HUES48 (cell line): Measurements from ENCODE around the gene CD1B.

Experiments used
- H3K27ac ChIP-seq: one replicate; pipeline ENCODE4 v1.7.0; 2013; ENCODE audit warnings: low read depth, low read length, inconsistent platforms
- H3K27me3 ChIP-seq: 2 replicates; pipeline ENCODE4 v1.6.1; 2013; ENCODE audit warnings: mild to moderate bottlenecking, low read length; ENCODE audit not compliant: control insufficient read depth, insufficient read depth
- H3K36me3 ChIP-seq: 2 replicates; pipeline ENCODE4 v1.6.1; 2013; ENCODE audit warnings: low read length; ENCODE audit not compliant: control insufficient read depth, insufficient read depth
- H3K4me1 ChIP-seq: 2 replicates; pipeline ENCODE4 v1.6.1; 2013; ENCODE audit warnings: mild to moderate bottlenecking, low read length; ENCODE audit not compliant: control insufficient read depth, insufficient read depth
- H3K4me3 ChIP-seq: 2 replicates; pipeline ENCODE4 v1.5.1; 2013; ENCODE audit warnings: mild to moderate bottlenecking, low read depth, low read length
- H3K9ac ChIP-seq: 2 replicates; pipeline ENCODE4 v1.6.1; 2013; ENCODE audit warnings: mild to moderate bottlenecking, low read depth, low read length, moderate library complexity
- H3K9me3 ChIP-seq: 2 replicates; pipeline ENCODE4 v1.6.1; 2013; ENCODE audit warnings: low read length; ENCODE audit not compliant: control insufficient read depth, insufficient read depth

CD1B gene

GRCh38 chr1:158327481-158327880 is 3.9 kb downstream of the CD1B start:
- no peaks in the 10 kb centered on the region for H3K27me3 ChIP-seq
- H3K27ac ChIP-seq = no peak overlapping the region
- no peaks in the 10 kb centered on the region for H3K9me3 ChIP-seq
- H3K4me3 ChIP-seq = no peak overlapping the region
- H3K36me3 ChIP-seq = no peaks in the 10 kb centered on the region
- H3K4me1 ChIP-seq = no peaks in the 10 kb centered on the region
- H3K9ac ChIP-seq = no peak overlapping the region

- Histone ChIP-seq H3K36me3 (no peaks in the 10 kb centered on the region), H3K4me3 (no peak overlapping the region), H3K27me3 (no peaks in the 10 kb centered on the region), H3K27ac (no peak overlapping the region), H3K9ac (no peak overlapping the region), H3K4me1 (no peaks in the 10 kb centered on the region), H3K9me3 (no peaks in the 10 kb centered on the region)
Measured at GRCh38 chr1:158324395-158324794, 6.9 kb downstream of the CD1B start.

- no peak overlapping the region for H3K27ac ChIP-seq
- no peaks in the 10 kb centered on the region for H3K9me3 ChIP-seq
- H3K4me1 ChIP-seq = no peaks in the 10 kb centered on the region
- H3K27me3 ChIP-seq = no peaks in the 10 kb centered on the region
- no peak overlapping the region for H3K4me3 ChIP-seq
- no peaks in the 10 kb centered on the region for H3K36me3 ChIP-seq
- no peak overlapping the region for H3K9ac ChIP-seq
Measured at GRCh38 chr1:158323866-158324265, 7.5 kb downstream of the CD1B start.

- Histone ChIP-seq H3K27ac (no peak overlapping the region), H3K9ac (no peak overlapping the region), H3K9me3 (no peaks in the 10 kb centered on the region), H3K27me3 (no peaks in the 10 kb centered on the region), H3K4me3 (no peak overlapping the region), H3K4me1 (no peaks in the 10 kb centered on the region), H3K36me3 (no peaks in the 10 kb centered on the region)
Measured at GRCh38 chr1:158311066-158311465, 20.3 kb downstream of the CD1B start.

- H3K4me1 ChIP-seq = no peaks in the 10 kb centered on the region
- H3K9ac ChIP-seq = no peak overlapping the region
- H3K27me3 ChIP-seq = no peaks in the 10 kb centered on the region
- H3K9me3 ChIP-seq = no peaks in the 10 kb centered on the region
- no peak overlapping the region for H3K4me3 ChIP-seq
- no peak overlapping the region for H3K27ac ChIP-seq
- H3K36me3 ChIP-seq = no peaks in the 10 kb centered on the region
Measured at GRCh38 chr1:158310623-158311022, 20.7 kb downstream of the CD1B start.

GRCh38 chr1:158295791-158296190 is 35.5 kb downstream of the CD1B start:
- no peaks in the 10 kb centered on the region for H3K9me3 ChIP-seq
- H3K4me3 ChIP-seq = no peak overlapping the region
- no peaks in the 10 kb centered on the region for H3K4me1 ChIP-seq
- H3K27ac ChIP-seq = no peak overlapping the region
- no peaks in the 10 kb centered on the region for H3K27me3 ChIP-seq
- H3K36me3 ChIP-seq = no peaks in the 10 kb centered on the region
- no peak overlapping the region for H3K9ac ChIP-seq

GRCh38 chr1:158290321-158290844 is 40.9 kb downstream of the CD1B start:
- no peak overlapping the region for H3K4me3 ChIP-seq
- H3K9ac ChIP-seq = no peak overlapping the region

GRCh38 chr1:158289811-158290210 is 41.5 kb downstream of the CD1B start, which contains the start of gene CD1C:
TSS of gene CD1C (plus strand) at chr1:158289923. CDS start at chr1:158290065, 142 bp downstream.
- H3K4me3 ChIP-seq = no peak within 1 kb of the TSS
- H3K9me3 ChIP-seq = no peaks in the 10 kb centered on the region
- no peak within 1 kb of the TSS for H3K9ac ChIP-seq
- no peaks in the 10 kb centered on the region for H3K4me1 ChIP-seq
- no peaks in the 10 kb centered on the region for H3K36me3 ChIP-seq
- H3K27ac ChIP-seq = no peak within 1 kb of the TSS
- H3K27me3 ChIP-seq = no peaks in the 10 kb centered on the region

More at GRCh38 chr1:158290321-158290844, 40.9 kb downstream of the CD1B start:
- no peak overlapping the region for H3K27ac ChIP-seq
- H3K9me3 ChIP-seq = no peaks in the 10 kb centered on the region
- H3K27me3 ChIP-seq = no peaks in the 10 kb centered on the region
- H3K4me1 ChIP-seq = no peaks in the 10 kb centered on the region
- H3K36me3 ChIP-seq = no peaks in the 10 kb centered on the region

GRCh38 chr1:158286941-158287346 is 44.4 kb downstream of the CD1B start:
- no peaks in the 10 kb centered on the region for H3K9me3 ChIP-seq
- H3K27me3 ChIP-seq = no peaks in the 10 kb centered on the region
- no peak overlapping the region for H3K27ac ChIP-seq
- no peaks in the 10 kb centered on the region for H3K4me1 ChIP-seq
- no peak overlapping the region for H3K9ac ChIP-seq
- no peak overlapping the region for H3K4me3 ChIP-seq
- H3K36me3 ChIP-seq = no peaks in the 10 kb centered on the region

GRCh38 chr1:158286487-158286886 is 44.8 kb downstream of the CD1B start:
- Histone ChIP-seq H3K4me1 (no peaks in the 10 kb centered on the region), H3K9ac (no peak overlapping the region), H3K4me3 (no peak overlapping the region), H3K36me3 (no peaks in the 10 kb centered on the region), H3K9me3 (no peaks in the 10 kb centered on the region), H3K27ac (no peak overlapping the region), H3K27me3 (no peaks in the 10 kb centered on the region)

- H3K9me3 ChIP-seq = no peaks in the 10 kb centered on the region
- no peak overlapping the region for H3K27ac ChIP-seq
- no peak overlapping the region for H3K4me3 ChIP-seq
- no peaks in the 10 kb centered on the region for H3K36me3 ChIP-seq
- H3K9ac ChIP-seq = no peak overlapping the region
- no peaks in the 10 kb centered on the region for H3K4me1 ChIP-seq
- H3K27me3 ChIP-seq = no peaks in the 10 kb centered on the region
Measured at GRCh38 chr1:158285756-158286241, 45.5 kb downstream of the CD1B start.
